HG03045 (cell line): ENCODE measurements around the gene C5orf52.
A peak's percentile ranks its signal among the peaks of the same experiment; 100 is the strongest.
"Not testable (repeated sequence)": the region's sequence is repeated elsewhere in the genome, so short reads cannot be mapped to it uniquely, and the experiment has no call there.

Source experiments
- ATAC-seq: cut with Tn5 transposase; IDR thresholded peaks from one replicate; pipeline ENCODE4 v1.9.1; 2021; ENCODE audit warnings: mild to moderate bottlenecking, moderate library complexity; ENCODE audit not compliant: unreplicated experiment

Gene C5orf52

GRCh38 chr5:157677931-157678330 lies 6.6 kb downstream of the C5orf52 start:
- ATAC-seq, result no peak

DNA sequence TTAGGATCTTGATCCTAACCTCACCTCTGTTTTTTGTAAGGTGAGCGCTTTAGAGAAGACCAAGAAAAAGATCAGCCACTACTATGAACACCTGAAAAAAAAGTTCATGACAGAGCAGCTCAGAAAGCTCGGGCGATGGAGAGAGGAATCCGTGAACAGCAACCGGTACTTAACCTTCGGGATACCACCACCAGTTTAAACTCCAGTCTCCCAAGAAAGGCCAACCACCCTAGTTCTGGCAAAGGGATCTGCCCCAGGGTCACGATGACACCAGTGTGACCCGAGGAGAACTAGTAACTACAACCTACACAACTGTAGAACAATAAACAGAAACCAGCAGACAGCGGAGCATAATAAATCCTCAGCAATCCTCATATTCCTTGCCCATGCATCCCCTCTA lies 8.5 kb downstream of the C5orf52 start:
- no peak for ATAC-seq

GRCh38 chr5:157680239-157680638 lies 8.9 kb downstream of the C5orf52 start:
- no peak for ATAC-seq

DNA sequence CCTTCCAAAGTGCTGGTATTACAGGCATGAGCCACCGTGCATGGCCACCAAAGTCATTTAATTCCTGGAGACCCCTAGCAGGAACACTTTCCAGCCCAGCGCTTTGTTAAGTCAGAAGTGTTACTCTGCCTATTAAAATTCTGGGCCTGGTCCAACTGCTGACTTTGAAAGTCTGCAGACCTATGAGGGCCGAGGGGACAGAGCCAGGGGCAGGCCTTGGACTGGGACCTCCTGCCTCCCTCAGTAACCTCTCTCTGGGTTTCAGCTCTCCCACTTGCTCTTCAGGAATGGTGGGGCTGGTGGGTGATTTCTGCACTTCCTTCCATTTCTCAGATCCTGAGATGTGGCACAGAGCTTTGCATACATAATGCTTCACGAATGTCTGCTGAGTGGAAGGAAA lies 9.7 kb downstream of the C5orf52 start:
- ATAC-seq, result no peak

GRCh38 chr5:157682257-157682656 lies 10.9 kb downstream of the C5orf52 start:
- no peak for ATAC-seq

DNA sequence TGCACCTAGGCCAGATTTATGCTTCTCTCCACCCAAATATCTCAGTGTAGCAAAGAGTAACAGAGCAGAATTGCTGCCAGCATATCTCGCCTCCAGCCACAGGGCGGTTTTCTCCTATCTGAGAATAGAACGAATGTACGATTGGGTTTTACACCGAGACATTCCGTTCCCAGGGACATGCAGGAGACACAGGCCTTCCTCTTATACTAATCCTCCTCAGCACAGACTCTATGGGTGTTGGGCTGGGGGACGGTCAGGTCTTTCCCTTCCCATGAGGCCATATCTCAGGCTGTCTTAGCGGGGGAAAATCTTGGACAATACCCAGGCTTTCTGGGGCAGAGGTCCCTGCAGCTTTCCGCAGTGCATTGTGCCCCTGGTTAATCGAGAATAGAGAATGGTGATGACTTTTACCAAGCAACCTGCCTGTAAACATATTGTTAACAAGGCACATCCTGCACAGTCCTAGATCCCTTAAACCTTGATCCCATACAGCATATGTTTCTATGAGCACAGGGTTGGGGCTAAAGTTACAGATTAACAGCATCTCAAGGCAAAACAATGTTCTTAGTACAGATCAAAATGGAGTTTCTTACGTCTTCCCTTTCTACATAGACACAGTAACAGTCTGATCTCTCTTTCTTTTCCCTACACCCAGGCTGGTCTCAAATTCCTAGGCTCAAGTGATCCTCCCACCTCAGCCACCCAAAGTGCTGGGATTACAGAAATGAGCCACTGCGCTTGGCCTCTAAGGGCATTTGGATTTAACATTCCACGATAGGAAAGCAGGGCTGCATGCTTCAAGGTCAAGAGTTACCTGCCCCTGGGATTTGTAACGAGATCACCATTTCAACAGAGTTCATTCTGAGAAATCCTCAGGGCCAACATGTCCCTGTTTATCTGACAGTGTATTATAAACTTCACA lies 15.2 kb downstream of the C5orf52 start:
- ATAC-seq, result not testable (repeated sequence)

GRCh38 chr5:157687198-157687554 lies 15.8 kb downstream of the C5orf52 start:
- no peak for ATAC-seq

GRCh38 chr5:157689942-157690689 lies 18.8 kb downstream of the C5orf52 start:
- ATAC-seq, result no peak

DNA sequence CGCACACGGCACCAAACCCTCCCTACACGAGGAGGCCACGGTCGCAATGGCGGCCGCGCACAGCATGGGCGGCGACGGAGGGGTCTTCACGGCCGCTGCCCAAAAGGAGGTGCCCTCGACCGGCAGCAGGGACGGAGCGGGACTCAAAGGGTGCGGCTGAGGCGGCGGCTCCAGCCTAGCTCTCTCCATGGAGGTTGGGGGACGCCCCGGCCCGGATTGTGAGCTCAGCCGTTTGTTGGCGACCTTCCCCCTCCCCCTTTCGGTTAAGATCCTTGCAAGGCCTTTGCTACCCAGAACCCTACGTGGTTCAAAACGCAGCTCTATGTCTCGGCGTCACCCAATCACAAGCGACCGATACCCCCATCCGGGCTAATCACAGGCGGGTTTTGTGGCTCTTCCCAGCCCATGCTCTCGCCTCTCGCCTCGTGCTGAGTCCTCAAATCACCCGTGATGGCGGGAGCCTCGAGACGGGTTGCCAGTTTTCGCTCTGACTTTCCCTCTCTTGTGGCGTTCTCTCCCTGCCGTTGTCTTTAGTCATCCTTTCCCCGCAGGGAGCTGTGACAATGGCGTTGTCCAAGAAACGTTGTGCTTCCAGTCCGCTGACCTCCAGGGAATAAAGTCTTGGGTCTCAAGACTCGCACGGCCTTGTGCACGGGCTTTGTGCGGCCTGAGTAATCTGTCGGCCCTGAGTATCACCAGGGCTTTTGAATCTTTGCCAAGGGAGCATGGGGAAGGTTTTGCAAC lies 19.5 kb downstream of the C5orf52 start:
- ATAC-seq, result no peak

DNA sequence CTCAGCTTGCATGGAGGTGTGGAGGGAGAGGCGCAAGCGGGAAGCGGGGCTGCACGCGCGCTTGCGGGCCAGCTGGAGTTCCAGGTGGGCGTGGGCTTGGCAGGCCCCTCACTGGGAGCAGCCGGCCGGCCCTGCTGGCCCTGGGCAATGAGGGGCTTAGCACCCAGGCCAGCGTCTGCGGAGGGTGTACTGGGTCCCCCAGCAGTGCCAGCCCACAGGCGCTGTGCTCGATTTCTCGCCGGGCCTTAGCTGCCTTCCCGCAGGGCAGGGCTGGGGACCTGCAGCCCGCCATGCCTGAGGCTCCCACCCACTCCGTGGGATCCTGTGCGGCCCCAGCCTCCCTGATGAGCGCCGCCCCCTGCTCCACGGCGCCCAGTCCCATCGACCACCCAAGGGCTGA lies 22.5 kb downstream of the C5orf52 start:
- ATAC-seq, result not testable (repeated sequence)

DNA sequence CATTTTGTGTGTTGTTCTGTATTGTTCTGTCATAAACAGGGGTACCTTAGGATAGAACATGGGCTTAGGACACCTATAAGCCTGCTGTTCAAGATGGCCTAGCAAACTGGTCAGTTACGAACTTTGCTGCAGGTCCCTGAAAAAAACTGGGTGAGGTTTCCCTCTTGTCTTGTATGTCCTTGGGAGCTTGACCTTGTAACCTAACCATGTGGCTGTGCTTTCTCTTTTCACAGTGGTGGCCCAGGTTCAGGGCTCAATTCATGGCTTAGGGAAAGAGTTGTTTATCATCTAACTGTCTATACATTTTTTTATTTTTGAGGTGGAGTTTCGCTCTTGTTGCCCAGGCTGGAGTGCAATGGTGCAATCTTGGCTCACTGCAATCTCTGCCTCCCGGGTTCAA lies 24.8 kb downstream of the C5orf52 start:
- not testable (repeated sequence) for ATAC-seq

DNA sequence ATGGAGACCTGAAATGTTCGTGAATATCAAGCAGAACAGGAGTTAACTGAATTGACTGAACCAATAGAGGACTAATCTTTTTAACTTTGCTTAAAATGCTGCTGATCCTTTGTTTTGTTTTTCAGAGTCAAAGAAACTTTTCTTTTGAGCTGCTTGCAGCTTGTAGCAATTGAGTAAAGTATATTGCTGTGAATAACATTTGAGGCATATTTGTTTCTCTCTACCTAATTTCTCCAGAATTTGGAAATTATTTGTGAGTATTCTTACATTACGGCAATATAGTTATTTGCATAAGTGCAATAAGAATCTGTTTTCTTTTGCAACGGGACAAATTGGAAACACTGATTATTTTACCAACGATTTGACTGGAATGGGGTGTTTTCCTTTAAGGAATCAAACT lies 27.3 kb downstream of the C5orf52 start:
- ATAC-seq, result not testable (repeated sequence)

DNA sequence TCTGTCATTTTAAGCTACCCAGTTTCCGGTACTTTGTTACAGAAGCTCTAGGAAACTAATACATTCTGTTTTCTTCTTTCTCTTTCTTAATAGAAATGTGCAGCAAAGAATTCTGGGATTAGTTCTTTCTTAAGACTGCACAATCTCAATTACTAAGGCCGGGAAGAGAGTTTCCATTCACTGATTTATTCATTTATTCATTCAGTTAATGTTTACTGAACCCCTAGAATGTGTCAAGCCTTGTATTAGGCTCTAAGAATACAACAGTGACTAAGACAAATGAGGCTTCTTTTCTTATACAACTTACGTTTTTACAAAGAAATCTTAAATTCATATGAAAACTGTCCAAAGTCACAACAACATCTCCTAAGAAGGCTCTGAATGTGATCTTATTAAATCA lies 32.4 kb downstream of the C5orf52 start:
- no peak for ATAC-seq

DNA sequence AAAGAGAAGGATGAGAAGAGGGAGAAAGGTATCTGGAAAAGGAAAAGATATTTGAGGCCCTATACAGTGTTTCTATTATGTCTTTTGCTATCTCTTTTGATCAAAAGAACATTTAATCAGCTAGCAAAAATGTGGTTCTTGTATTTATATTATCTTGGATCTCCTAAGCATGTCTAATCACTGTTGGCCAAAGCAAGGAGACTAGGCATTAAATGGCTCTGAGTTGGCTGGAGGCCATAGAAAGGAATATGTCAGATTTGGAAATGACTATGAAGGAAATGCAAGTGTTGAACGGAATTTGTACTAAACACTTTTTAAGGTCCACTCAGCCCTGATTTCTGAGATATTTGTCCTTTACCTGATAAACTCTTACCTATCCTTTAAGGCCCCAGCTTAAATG lies 37.5 kb downstream of the C5orf52 start:
- ATAC-seq, result no peak

DNA sequence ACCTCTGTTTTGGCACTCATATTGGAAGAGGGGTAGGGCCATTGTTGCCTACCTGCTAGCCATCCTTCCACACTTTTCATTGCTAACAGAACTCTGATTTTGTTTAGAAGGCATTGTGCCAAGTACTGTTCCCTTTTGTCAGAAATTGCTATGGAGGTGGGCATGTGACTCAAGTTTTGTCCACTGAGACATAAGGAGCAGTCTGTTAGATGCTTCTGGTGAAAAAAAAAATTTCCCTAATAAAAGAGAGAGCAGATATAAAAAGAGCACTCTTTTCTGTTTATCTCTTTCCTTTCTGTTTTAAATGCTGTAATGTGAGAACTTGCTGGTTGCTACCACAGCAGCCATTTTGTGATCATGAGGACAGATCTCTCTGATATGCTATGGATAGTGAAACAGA lies 38.0 kb downstream of the C5orf52 start:
- ATAC-seq, result no peak

- no peak for ATAC-seq
Observed at GRCh38 chr5:157710431-157710830, 39.1 kb downstream of the C5orf52 start.

DNA sequence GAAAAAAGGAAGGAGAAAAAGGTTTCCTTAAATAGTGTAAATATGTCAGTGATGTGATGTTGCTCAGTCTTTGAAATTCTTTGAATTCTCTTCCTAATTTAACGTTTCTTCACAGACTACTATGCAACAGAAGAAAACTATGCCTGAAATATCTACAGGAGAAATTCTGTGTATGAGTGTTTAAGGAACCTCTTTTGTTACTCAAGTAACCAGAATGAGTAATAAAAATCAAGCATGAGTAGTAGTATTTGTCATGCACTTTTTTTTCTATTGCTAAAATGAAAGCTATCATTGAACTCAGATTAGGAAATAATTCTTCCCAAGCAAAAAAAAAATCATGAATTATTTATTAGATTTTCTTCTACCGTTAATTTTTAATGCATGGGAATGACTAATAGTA lies 39.5 kb downstream of the C5orf52 start:
- ATAC-seq, result no peak

DNA sequence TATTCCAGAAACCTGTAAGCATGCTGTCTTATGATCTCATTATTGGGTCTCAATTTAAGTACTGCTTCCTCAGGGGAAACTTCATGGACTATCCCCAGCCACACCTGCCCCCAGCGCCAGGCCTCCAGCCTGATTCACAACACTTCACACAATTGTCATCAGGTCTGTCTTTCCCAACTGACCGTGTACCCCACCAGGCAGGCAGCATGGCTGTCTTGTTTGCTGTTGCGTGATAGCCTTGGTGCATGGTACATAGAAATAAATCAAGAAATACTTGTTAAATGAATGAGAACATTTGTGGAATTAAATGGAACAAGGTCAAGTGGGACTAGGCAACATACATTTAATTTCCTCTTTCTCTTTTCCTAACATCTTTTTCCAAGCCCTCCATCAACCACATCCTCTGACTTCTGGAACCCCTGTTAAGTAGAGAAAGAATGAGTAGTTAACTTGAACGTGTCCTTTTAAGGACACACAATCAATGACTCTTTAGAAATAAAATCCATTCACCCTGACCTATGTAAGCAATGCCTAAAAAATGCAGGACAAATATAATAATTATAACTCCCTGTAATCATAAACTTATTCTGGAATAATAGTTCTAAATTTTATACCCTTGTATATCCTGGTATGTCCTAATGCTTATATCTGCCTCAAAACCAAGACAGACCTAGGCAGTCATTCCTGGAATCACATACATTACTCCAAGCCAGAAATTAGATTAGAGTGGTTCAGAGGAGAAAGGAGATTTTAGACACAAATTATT lies 42.7 kb downstream of the C5orf52 start:
- no peak for ATAC-seq

- ATAC-seq, result no peak
Observed at GRCh38 chr5:157714596-157714864, 43.2 kb downstream of the C5orf52 start.

DNA sequence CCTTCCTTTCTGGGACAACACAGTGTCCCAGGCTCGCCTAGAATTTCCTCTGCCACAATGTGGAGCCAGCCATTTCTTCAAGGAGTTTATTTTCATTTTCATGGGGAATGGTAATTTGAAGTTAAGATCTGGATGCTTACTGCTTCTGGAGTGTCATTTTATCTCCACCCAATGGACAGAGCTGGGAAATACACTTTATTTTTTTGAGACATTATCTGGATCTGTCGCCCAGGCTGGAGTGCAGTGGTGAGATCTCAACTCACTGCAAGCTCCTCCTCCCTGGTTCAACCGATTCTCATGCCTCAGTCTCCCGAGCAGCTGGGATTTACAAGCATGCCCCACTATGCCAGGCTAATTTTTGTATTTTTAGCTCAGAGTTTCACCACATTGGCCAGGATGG lies 47.2 kb downstream of the C5orf52 start:
- peak; percentile 60 for ATAC-seq

DNA sequence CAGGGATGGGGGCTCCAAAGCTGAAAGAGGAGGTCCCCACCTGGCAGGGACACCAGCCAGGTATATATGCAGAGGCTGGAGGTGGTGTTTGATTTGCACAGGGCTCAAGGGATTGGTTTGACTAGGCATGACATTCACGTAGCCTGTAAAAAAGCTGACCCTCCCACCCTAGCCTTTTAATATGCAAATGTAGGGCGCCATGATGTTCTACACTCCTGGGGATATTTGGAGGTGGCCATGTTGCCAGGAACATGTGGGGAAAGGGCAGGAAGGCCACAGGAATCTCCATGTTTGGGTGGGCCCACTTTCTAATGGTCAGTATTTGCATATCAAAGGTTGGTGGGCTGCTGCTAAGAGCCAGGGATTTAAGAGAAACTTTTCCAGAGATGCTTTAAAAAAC lies 47.9 kb downstream of the C5orf52 start:
- ATAC-seq, result no peak
